Right atrium auricular region (tissue), 2 donors: ENCODE results near the gene PRKCH. TPM values are rescaled to one million over a fixed set of nuclear protein-coding genes. Genes with fewer than 3 reads are reported as not detected.

Experiments
- DNase-seq: peaks from one replicate; pipeline ENCODE4 v3.0.0-alpha.2; 2019; ENCODE audit warnings: low spot score
- H3K27ac ChIP-seq, 2 donors: fragments of 200-600 bp; sonication (generic); 1 replicate in 1 of 2; 2 replicates in 1 of 2; pipeline ENCODE4 v1.5.1; 2016 to 2019
- H3K27me3 ChIP-seq, 2 donors: fragments of 200-600 bp; sonication (generic); one replicate each; pipeline versions ENCODE4 v1.5.1 to v1.6.0; 2017 to 2019
- H3K36me3 ChIP-seq: fragments of 200-600 bp; sonication (generic); one replicate; pipeline ENCODE4 v1.5.1; 2016
- H3K4me1 ChIP-seq, 2 donors: fragments of 200-600 bp; sonication (generic); one replicate each; pipeline versions ENCODE4 v1.5.1 to v1.6.0; 2017 to 2019
- H3K4me3 ChIP-seq, 2 donors: fragments of 200-600 bp; sonication (generic); 1 replicate in 1 of 2; 2 replicates in 1 of 2; pipeline ENCODE4 v1.5.1; 2017 to 2019; ENCODE audit warnings: mild to moderate bottlenecking in 1 of 2, moderate library complexity in 1 of 2
- H3K9me3 ChIP-seq, 2 donors: fragments of 200-600 bp; sonication (generic); one replicate each; pipeline ENCODE4 v1.5.1; 2019
- total RNA-seq, 2 donors: library from RNA; depleted of rRNA; stranded (reverse); fragments of >200 nt; gene quantifications; one replicate each; pipeline ENCODE4 v1.1.0, GENCODE V29; 2016
- TF ChIP-seq, protein P1 (sequence below), 2 donors: fragments of 200-600 bp; sonication (generic); IDR thresholded peaks; one replicate each; pipeline ENCODE4 v1.5.1; 2019; ENCODE audit warnings: antibody characterized with exemption in 2 of 2

Gene PRKCH
- total RNA-seq, 2 donors from 2014 or later: 24.9 to 40.3 TPM

DNA sequence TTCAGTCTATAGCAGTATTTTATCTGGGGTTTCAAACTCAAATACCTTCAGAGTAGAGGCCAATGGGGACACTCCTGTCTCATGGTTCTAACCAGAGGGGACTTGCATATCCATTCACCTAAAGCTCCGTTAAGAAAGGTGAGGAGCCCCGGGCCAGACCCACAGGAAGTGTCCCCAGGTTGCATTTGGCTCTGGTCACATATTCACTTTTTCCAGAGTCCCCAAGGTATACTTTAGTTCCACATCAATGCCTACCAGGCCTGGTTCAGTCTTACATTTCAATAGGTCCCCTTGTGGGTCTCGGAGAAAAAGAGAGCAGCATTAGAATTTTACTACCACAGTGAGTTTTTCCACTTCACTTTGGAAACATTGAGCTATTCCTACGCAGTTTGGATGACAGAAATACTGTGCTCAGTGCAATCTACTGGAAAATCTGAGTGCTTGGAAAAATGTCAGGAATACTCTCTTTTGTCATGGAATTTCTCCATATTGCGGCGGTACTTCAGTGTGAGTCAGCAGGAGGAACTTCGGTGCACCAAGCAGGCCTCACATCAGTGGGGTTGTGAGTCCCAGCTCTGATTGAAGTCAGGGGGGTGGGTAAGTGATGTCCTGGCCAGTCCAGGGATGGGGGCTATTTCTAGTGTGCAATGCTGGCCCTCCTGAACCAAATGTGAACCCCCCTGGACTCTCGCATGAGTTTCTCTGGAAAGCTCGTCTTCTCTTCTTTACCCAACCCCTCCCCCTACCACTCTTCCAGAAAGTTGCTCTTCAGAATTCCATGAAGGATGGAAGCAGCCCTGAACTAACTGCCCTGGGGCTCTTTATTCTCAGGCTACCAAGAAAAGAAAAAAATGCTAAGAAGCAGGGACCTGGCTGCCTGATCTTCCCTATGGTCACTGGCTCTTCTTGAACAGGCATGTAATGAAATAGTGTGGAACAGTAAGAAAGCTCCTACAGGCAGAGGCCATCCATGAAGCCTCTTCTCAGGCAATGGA, 184.7 kb downstream of the PRKCH start:
- DNase-seq: no peak
- no peaks in the 10 kb centered on the region for H3K9me3 ChIP-seq
- no peak overlapping the region for H3K4me3 ChIP-seq
- peaks cover 0 to 11% of the 10 kb centered on the region in 2 donors for H3K4me1 ChIP-seq
- H3K36me3 ChIP-seq: no peaks in the 10 kb centered on the region
- TF ChIP-seq, protein P1, sequence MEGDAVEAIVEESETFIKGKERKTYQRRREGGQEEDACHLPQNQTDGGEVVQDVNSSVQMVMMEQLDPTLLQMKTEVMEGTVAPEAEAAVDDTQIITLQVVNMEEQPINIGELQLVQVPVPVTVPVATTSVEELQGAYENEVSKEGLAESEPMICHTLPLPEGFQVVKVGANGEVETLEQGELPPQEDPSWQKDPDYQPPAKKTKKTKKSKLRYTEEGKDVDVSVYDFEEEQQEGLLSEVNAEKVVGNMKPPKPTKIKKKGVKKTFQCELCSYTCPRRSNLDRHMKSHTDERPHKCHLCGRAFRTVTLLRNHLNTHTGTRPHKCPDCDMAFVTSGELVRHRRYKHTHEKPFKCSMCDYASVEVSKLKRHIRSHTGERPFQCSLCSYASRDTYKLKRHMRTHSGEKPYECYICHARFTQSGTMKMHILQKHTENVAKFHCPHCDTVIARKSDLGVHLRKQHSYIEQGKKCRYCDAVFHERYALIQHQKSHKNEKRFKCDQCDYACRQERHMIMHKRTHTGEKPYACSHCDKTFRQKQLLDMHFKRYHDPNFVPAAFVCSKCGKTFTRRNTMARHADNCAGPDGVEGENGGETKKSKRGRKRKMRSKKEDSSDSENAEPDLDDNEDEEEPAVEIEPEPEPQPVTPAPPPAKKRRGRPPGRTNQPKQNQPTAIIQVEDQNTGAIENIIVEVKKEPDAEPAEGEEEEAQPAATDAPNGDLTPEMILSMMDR (IDR thresholded peaks at IDR 0.05): no peak
- H3K27me3 ChIP-seq: no peaks in the 10 kb centered on the region
- H3K27ac ChIP-seq: no peak overlapping the region

DNA sequence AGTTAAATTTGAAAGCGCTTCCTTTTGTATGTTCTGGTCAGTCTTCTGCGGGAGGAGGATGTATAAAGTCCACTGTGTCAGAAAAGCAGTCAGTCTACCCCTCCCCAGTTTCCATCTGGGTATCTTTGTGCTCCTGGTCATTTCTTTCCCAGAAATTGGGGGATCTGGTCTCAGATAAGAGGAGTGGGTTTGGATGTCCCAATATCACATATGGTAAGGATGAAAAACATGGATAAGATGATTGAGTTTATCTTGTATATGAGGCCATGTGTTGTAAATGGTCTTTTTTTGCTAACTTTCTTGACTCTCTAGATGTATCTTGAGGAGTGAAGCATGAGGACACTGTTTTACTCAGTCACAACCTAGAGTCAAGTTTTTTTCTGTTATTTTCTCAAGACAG, 187.1 kb downstream of the PRKCH start:
- H3K27ac ChIP-seq: no peak overlapping the region
- TF ChIP-seq, protein P1 (IDR thresholded peaks at IDR 0.05): no peak
- H3K4me1 ChIP-seq: peaks cover 0 to 16% of the 10 kb centered on the region in 2 donors
- no peaks in the 10 kb centered on the region for H3K27me3 ChIP-seq
- DNase-seq: no peak
- no peak overlapping the region for H3K4me3 ChIP-seq
- H3K36me3 ChIP-seq: no peaks in the 10 kb centered on the region
- H3K9me3 ChIP-seq: no peaks in the 10 kb centered on the region

DNA sequence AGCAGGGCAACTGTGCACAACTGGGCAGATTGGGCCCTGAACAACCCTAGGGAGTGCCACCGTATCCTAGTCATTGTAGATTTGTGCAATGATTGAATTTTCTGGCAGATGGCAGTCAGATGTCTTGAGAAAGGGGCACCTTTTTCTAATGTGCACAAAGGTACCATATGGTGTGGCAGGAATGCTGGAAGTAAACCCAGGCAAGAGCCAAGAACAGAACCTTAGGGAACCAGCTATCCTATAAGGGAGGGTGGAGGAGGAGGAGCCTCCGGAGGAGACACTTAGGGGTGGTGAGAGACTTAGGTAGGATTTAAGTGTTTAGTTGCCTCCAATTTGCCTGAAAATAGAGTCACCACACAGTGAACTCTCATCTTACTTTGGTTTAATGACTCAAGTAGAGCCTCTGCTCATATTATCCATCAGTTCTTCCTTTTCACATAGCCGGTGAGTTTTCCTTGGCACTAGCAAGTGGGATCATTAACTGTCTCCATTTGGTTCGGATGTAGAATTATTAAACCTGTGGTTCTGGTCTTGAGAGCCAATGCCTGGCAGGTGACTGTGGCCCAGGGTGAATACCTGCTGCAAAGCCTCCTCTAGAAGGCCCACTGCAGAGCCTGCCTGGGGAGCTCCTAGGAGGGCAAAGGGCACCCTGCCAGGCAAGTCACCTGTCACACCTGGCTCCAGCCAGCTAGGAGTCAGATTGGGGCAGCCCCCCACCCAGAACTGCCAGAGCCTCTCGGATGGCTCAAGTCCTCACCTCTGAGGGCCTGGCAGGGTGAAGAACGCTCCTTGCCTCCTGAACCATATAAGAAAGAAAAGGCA, 189.6 kb downstream of the PRKCH start:
- TF ChIP-seq, protein P1 (IDR thresholded peaks at IDR 0.05): no peak
- no peak for DNase-seq
- no peaks in the 10 kb centered on the region for H3K9me3 ChIP-seq
- H3K4me3 ChIP-seq: no peak overlapping the region
- H3K27me3 ChIP-seq: no peaks in the 10 kb centered on the region
- peaks cover 0 to 20% of the 10 kb centered on the region in 2 donors for H3K4me1 ChIP-seq
- H3K36me3 ChIP-seq: no peaks in the 10 kb centered on the region
- peak overlapping the region in 1 of 2 donors; percentile 39 for H3K27ac ChIP-seq

DNA sequence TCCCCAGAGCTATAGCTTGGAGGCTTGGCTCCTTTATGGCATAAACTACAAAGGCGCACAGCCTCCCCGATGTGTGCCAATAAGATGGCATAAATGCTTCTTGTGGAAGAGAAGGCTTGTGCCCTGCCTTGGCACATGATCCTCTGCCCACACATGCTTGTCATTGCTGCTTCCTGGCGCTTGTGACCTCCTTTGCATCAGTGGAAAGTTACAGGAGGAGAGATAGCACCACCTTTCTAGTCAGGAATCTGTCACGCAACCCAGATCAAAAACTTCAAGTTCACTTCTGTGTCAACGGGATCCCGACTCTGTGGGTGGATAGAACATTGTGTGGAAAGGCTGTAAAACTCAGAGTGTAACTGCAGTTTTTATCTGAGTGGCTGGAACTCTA, 190.2 kb downstream of the PRKCH start:
- H3K27me3 ChIP-seq: no peaks in the 10 kb centered on the region
- H3K4me3 ChIP-seq: no peak overlapping the region
- no peak for DNase-seq
- peaks cover 0 to 26% of the 10 kb centered on the region in 2 donors for H3K4me1 ChIP-seq
- no peaks in the 10 kb centered on the region for H3K9me3 ChIP-seq
- TF ChIP-seq, protein P1 (IDR thresholded peaks at IDR 0.05): no peak
- H3K36me3 ChIP-seq: no peaks in the 10 kb centered on the region
- H3K27ac ChIP-seq: peak overlapping the region in 1 of 2 donors; percentile 39

DNA sequence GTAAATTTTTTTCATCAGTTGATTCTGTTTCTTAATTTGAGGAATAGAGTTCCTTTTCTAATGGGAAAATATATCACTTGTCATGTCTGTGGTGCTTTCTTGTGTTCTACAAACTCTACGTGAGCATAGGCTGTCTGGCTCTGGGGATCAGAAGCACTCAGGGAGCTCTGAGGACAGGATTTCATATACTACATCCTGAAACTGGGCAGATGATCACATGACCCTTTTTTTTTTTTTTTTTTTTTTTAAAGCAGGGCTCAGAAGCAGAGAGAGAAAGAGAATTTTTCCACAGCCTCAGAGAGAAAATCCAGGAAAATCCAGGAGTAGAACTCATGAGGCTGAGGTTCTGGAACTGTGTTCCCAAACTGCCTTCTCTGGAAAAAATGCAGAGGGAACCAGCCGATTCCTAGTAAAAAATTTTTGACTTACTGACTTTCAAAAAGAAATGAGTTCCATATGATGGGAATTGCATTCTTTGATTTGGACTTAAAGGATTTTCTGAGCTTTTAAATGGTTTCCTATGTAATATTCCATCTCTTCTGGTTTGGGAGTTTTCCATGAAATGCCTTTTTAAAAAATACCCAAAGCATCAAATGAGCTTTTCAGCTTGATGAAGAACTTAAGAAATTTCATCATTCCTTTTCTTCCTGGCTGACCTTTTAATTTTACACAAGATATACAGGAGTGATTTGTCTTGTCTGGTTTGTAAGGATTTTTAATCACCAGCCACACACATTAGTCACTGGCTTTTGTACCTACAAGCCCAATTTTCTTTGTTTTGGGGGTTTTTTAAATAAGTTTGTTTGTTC, 190.9 kb downstream of the PRKCH start:
- Histone ChIP-seq H3K27ac (peak overlapping the region in 1 of 2 donors; percentile 39), H3K9me3 (no peaks in the 10 kb centered on the region), H3K36me3 (no peaks in the 10 kb centered on the region), H3K4me1 (peaks cover 0 to 32% of the 10 kb centered on the region in 2 donors), H3K4me3 (no peak overlapping the region), H3K27me3 (no peaks in the 10 kb centered on the region)
- DNase-seq: no peak
- TF ChIP-seq, protein P1 (IDR thresholded peaks at IDR 0.05): no peak
